VCaP (cell line): ENCODE results near the gene NDUFB2.
"Not testable (repeated sequence)": the region's sequence is repeated elsewhere in the genome, so short reads cannot be mapped to it uniquely, and the experiment has no call there.

Experiments
- H3K27ac ChIP-seq: fragments of 450-650 bp; 2 replicates; pipeline ENCODE4 v1.5.1; 2017
- TF ChIP-seq, protein P1 (sequence below): fragments of 450-650 bp; conservative IDR thresholded peaks from 2 replicates; pipeline ENCODE4 v1.5.1; 2017; ENCODE audit warnings: mild to moderate bottlenecking, moderate library complexity

NDUFB2 gene

DNA sequence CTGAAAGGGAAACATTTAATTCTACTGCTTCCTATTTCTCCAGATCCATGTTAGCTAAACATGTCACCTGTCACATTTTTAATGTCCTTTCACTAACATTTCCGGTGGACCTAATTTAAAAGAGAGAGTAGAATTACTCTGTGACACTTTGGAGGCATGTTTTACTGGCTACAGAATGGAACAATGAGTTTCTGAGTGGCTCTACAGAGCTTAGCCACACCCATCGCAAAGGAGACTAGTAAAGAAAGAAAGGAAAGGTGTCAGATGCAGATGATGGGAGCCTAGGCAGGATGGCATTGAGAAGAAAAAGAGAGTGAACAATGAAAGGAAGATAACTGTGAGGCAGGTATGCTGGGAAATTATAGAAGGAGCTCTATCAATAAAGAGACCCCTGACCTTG is 35.9 kb downstream of the NDUFB2 start:
- H3K27ac ChIP-seq: no peak overlapping the region
- TF ChIP-seq, protein P1, sequence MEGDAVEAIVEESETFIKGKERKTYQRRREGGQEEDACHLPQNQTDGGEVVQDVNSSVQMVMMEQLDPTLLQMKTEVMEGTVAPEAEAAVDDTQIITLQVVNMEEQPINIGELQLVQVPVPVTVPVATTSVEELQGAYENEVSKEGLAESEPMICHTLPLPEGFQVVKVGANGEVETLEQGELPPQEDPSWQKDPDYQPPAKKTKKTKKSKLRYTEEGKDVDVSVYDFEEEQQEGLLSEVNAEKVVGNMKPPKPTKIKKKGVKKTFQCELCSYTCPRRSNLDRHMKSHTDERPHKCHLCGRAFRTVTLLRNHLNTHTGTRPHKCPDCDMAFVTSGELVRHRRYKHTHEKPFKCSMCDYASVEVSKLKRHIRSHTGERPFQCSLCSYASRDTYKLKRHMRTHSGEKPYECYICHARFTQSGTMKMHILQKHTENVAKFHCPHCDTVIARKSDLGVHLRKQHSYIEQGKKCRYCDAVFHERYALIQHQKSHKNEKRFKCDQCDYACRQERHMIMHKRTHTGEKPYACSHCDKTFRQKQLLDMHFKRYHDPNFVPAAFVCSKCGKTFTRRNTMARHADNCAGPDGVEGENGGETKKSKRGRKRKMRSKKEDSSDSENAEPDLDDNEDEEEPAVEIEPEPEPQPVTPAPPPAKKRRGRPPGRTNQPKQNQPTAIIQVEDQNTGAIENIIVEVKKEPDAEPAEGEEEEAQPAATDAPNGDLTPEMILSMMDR: no peak

DNA sequence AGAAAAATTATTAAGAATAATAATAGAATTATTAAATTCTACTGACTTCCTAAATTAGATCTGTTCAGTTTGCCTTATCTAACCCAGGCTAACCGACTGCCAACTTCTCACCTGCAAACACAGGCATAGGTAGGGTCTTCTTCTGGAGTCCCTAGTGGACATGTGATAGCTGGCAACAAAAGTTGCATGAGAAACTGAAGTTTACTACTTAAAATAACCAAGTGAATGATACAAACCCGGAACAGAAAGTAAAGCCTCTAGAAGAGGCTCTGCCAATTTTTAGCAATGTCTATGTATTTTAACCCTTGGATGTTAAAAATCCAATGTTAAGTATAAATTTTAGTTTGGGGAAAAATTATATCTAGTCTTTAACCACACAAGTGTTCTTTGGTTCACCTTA is 37.6 kb downstream of the NDUFB2 start:
- H3K27ac ChIP-seq: no peak overlapping the region
- TF ChIP-seq, protein P1: peak; percentile 5; the same call in 1 of the 2 replicates

DNA sequence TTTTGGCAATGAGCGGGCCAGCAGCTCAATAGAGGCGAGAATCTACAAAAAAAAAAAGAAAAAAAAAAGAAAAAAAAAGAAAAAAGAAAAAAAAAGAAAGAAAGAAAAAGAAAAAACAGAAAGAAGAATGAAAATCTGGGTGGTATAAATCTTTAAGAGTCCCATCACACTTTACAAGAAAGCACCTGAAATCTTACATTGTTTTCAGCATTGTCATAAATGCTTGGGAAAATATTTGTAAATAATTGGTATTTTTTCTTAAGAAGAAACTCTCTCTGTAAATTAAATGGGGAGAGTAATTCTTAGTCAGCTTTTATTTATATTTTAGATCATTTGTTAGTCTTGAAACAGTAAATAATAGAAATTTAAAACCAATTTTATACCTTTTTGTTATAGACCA is 38.2 kb downstream of the NDUFB2 start:
- H3K27ac ChIP-seq: no peak overlapping the region
- TF ChIP-seq, protein P1: no peak

DNA sequence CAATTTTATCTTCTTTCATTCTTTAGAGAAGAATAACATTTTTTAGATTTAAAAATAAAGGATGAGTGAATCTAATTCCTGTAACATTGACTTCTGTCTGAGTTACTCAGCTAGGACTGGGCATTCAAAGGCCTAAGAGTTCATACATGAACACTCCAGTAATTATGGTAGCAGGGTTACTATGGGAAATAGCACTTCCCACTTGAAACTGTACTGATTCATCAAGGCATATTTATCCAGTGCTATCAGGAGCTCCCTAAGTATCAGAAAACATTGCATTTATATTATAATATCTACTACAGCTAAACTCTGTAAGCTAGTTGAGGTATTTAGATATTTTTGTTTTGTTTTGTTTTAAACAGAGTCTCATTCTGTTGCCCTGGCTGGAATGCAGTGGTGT is 41.8 kb downstream of the NDUFB2 start:
- TF ChIP-seq, protein P1: no peak
- no peak overlapping the region for H3K27ac ChIP-seq

DNA sequence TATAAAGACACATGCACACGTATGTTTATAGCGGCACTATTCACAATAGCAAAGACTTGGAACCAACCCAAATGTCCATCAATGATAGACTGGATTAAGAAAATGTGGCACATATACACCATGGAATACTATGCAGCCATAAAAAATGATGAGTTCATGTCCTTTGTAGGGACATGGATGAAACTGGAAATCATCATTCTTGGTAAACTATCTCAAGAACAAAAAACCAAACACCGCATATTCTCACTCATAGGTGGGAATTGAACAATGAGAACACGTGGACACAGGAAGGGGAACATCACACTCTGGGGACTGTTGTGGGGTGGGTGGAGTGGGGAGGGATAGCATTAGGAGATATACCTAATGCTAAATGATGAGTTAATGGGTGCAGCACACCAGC is 46.7 kb downstream of the NDUFB2 start:
- H3K27ac ChIP-seq: not testable (repeated sequence)

DNA sequence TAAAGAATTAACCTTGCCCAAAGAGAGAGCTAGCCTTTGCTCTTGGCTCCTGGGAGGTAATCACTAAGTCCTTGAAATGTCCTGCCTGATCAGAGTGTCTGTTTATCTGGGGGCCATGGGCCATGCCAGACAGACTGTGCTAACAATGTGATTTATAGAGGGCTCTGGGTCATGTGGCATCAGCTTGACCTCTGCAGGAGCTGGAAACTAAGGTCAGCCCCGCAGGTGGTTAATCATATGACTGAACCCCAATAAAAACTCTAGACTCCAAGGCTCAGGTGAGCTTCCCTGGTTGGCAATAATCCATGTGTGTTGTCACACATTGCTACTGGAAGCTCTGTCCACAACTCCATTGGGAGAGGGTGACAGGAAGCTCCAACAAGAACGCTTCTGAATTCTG is 47.5 kb downstream of the NDUFB2 start:
- H3K27ac ChIP-seq: no peak overlapping the region

DNA sequence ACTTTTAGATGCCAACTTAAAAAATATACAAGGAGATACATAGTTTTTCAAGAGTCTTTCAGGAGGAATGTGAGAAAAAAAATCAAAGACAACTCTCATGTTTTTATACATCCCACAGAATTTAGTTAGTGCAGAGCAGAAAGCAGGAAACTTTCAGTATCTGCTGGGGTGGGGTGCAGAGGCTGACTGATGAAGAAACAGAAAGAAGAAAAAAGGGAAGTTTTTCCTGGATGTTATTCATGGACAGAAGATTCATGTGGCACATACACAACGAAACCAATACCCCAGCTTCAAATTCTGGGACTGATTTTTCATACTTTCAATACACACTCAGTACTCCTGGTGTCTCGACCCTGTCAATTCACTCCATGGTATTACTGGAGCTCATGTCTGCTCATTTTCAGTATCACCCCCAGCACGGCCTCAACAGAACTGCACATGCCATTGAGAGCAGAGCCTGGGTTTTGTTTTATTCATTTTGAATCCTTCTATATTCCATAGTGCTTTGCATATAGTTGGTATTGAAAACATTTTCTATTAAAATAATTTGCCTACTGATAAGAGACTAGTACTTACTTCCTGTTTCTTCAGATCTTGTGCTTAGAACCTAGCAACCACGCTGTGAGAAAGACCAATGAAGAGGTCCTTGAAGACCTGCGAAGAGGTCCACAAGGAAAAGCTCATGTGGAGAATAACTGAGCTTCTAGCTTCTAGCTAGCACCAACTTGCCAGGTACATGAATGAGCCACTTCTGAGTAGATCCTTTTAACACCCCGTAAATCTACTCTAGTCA is 49.0 kb downstream of the NDUFB2 start:
- TF ChIP-seq, protein P1: no peak

More for the DNA sequence above, 47.5 kb downstream of the NDUFB2 start:
- TF ChIP-seq, protein P1: no peak

DNA sequence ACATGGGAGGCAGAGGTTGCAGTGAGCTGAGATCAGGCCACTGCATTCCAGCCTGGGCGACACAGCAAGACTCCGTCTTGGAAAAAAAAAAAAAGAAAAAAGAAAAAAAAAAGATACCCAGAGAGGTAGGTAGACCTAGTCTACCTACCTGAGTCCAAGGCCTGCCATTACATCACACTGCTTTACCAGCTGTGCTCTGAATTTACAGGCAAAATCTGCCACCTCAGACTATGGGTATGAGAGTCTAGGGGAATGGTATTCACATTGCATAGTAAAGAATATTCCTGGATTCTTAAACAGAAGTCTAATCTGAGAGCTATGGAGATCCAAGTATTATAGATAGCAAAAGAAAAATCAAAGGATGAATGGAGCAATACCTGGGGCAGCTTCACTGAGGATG is 50.2 kb downstream of the NDUFB2 start:
- H3K27ac ChIP-seq: no peak overlapping the region
- TF ChIP-seq, protein P1: no peak

More for the DNA sequence above, 49.0 kb downstream of the NDUFB2 start:
- H3K27ac ChIP-seq: no peak overlapping the region
